ENCODE data around the gene ACSF3. TPM values are rescaled to one million over a fixed set of nuclear protein-coding genes. Genes with fewer than 3 reads are reported as not detected.

The ACSF3 gene
- total RNA-seq, 1 donor from 2014 or later: 21.7 TPM

DNA sequence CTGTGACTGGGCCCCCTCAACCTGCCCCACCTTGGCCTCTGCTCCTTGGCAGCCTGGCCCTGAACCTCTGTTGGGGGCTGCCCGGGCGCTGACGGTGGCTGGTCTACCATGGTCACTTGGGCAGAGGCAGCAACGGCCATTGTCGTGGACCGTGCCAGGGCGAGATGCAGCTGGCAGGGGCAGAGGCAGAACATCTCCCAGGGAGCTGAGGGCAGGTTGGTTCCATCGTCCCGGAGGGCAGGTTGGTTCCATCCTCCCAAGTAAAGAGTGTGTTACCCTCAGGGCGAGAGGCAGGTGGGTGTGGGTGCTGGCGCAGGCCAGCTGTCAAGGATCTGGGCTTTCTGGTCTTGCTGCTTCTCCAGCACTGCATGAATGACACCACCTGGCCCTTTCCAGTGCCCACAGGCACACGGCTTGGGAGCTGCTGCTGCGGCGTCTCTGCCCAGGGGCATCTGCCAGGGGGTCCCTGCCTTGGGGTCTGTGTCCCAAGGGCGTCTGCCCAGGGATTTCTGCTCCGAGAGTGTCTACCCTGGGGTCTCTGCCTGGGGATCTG is 12.0 kb downstream of the ACSF3 start:
- DNase-seq (ENCODE audit: extremely low read depth, low read depth, low spot score): no peak

DNA sequence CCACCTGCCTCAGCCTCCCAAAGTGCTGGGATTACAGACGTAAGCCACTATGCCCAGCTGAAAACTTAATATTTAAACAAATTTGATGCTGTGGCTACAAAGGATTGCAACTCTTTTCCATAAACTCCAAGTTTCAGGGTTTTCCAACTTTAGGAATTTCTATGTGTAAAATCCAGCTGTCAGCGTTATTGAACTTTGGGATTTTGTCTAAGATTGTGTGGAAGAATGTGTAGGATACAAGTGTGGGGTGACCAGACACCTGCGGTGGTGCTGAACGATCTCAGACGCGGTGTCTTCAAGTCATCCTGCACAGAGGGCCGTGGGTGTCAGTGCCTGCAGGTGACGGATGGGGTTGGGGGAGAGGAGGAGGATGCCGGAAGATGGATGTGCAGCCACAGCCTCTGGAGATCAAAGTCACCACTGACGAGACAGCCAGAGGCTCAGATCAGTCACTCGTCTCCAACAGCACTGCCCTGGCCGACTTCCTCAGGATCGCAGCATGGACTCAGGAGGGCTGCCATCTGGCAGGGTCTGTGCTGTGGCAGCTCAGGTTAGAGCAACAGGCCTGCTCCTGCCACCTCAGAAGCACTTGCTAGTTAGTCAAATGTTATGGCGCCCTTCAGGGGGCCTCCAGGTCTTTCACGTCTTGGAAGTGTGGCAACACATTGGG is 13.0 kb downstream of the ACSF3 start:
- no peak for DNase-seq (ENCODE audit: extremely low read depth, low read depth, low spot score)

DNA sequence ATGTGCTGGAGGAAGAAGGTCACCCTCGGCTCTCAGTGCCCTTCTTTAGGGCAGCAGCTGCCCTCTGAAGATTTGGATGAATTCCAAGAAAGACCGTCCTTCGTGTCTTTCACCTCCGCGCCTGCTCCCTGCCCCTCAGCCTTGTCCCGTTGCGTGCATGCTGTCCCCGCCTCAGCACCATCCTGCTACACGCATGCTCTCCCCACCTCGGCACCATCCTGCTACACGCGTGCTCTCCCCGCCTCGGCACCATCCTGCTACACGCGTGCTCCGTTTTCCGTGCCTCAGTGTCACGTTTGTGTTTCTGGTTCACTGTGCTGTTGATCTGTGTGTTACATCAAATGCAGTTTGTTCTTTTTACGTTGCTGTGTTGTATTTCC is 13.5 kb downstream of the ACSF3 start:
- DNase-seq (ENCODE audit: extremely low read depth, low read depth, low spot score): no peak

DNA sequence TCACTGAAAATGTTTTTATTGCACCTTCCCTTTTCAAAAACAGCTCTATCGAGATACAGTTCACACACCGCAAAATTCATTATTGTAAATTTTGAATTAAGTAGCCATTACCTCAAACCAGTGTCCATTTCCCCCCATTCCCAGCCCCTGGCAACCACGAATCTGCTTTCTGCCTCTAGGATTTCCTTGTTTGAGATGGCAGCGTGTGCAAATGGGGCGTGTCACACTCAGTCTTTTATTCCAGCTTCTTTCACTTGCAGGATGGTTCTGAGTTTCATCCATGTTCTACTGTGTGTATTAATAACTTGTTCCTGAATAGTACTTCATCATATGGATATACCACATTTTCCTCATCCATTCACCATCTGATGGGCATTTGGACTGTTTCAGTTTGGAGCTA is 14.8 kb downstream of the ACSF3 start:
- DNase-seq (ENCODE audit: extremely low read depth, low read depth, low spot score): no peak

DNA sequence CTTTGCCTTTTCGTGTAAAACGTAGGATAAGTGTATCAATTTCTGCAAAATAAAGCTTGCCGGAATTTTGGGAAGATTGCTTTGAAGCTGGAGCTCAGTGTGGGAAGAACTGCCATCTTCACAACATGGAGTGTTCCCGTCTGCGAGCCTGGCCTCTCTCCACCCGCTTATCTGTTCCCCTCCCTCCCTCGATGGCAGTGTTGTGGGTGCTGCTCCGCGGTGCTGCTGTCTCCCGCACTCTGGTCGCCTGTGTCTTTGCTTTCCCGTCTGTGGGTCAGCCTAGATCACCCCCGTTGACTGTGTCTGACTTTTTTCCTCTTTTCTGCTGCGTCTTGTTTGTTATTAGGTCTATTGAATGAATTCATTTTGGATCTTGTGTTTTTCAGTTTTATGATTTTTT is 17.0 kb downstream of the ACSF3 start:
- DNase-seq (ENCODE audit: extremely low read depth, low read depth, low spot score): no peak

DNA sequence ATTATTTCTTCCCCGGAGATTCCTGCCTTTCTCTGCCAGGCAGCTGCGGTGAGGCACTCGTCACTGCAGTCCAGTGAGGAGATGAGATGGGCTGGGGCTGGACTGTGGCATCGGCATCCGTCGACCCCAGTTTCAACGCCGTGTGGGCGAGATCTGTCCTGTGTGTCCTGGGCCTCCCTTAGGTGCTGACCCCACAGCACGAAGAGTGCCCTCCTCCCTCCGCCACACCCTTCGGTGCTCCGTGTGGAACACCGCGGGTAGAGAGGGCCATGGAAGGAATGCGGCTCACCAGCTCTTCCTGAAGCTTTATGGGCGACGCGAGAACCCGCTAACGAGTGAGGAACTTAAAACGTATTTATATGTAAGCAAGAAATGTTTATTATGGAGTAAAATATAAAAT is 17.6 kb downstream of the ACSF3 start:
- no peak for DNase-seq (ENCODE audit: extremely low read depth, low read depth, low spot score)

DNA sequence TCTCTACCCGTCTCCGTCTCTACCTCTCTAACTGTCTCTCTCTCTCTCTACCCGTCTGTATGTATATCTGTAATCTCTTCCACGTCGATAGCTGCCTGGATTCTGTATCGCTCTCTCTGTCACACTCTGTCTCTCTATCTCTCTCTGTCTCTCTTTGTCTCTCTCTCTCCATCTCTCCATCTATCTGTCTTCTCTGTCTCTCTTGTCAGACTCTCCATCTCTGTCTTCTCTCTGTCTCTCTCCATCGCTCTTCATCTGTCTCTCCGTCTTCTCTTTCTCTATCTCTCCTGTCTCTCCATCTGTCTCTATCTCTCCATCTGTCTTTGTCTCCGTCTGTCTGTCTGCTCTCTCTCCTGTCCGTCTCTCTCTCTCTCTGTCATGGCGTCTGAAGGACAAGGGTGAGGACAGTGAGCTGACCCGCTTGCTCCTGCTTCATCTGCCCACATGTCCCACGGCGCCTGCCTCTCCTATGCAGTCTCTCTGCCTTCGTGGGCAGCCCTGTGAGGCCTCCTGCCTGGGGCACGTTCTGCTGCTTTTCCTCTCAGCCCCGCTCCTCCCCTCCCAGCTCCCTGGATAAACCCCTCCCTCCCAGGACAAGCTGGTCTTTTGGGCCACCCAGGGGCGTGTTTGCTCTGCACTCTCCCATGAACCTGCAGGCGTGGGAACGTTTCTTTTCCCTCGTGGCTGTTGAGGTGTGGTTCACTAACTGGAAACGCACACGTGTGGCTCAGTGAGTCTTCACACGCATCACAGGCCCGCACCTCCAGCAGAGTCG is 18.9 kb downstream of the ACSF3 start:
- DNase-seq (ENCODE audit: extremely low read depth, low read depth, low spot score): no peak

DNA sequence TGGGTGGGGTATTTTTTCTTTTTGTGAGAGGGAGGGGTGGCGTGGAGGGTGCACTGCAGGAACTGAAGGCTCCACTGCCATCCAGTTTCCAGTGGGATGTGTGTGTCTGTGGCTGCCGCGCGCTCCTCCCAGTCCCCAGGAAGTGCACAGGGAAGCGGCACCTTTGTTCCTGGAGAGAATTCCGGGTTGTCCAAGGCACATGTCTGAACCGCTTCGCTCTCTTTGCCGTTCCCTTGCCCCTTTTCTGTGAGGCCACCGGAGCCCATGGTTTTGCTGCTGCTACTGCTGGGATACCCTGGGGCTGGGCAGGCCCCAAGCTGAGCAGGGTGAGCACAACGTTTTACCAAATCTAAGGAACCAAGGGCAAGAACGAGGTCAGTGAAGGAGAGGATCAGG is 19.5 kb downstream of the ACSF3 start:
- no peak for DNase-seq (ENCODE audit: extremely low read depth, low read depth, low spot score)

DNA sequence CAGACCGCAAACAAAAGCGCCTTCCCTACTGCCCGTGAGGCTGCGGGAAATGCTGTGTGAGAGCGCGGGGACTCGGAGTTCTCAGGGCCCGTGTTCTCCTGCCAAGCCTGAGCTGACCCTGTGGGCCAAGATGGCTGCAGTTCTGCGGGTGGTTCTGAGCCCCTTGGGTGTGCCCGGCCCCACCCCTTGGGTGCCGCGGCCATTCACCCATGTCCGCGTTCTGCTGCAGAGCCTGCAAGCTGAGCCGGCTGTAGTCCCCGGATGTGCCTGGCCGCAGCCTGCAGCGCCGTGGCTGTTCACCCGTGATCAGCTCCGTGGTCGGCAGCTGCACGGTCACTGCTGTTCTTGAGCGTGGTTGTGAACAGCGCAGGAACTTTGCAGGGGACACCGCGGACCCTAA is 20.0 kb downstream of the ACSF3 start:
- DNase-seq (ENCODE audit: extremely low read depth, low read depth, low spot score): no peak

DNA sequence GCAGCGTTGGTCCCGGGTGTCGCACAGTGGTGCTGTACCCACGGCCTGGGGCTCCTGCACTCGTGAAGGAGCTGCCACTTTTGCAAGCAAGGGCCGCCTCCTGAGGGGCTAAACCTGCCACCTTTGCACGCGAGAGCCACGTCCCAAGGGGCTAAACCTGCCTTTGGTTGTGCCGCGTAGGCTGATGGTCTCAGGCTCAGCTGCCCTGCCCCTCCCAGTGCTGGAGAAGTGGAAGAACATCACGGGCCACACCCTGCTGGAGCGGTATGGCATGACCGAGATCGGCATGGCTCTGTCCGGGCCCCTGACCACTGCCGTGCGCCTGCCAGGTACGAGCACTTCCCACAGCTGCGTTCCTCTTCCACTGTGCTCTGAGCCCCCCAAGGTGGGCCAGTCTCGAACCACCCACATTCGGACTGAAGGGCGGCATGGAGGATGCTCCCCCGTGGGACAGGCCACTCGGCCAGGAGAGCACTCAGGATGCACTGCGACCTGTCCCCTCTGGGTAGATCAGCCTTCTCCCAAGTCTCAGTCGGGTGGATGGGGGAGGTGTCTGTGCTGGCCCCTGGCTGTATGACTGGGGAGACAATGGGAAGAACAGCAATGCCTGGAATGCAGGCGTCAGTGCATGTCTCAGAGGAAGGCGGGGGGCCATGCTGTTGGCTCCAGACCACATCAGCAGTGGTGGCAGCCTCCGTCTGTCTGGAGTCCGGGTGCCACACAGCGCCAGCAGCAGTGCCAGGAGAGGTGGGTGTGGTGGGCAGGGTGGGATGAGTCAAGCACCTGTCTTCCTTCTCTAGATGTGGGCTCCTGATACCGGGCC is 20.7 kb downstream of the ACSF3 start:
- no peak for DNase-seq (ENCODE audit: extremely low read depth, low read depth, low spot score)

DNA sequence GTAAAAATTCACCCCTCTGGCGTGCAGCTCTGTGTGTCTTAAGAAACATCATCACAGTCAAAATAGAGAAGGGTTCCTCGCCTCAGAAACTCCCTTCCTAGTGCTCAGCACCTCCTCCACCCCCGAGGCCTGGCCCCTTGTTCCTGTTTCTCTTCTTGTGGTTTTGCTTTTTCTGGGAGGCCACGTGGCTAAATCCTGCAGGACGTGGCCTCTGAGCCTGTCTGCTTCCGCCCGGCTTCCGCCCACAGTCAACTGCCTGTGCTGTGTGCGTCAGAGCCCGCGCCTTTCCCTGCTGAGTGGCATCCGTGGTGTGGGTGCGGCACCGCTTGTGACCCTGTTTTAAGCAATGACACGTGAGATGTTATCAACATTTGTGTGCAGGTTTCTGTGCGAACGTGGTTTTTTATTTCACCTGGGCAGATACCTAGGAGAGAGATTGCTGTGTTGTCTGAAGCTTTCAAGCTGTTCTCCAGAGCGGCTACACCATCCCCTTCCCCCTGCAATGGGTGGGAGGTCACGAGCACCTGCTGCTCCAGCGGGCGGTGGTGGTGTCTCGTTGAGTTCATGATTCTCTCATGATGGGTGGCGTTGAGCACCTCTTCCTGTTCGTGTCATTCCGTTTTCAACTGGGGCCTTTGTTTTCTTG is 21.7 kb downstream of the ACSF3 start:
- DNase-seq (ENCODE audit: extremely low read depth, low read depth, low spot score): no peak

DNA sequence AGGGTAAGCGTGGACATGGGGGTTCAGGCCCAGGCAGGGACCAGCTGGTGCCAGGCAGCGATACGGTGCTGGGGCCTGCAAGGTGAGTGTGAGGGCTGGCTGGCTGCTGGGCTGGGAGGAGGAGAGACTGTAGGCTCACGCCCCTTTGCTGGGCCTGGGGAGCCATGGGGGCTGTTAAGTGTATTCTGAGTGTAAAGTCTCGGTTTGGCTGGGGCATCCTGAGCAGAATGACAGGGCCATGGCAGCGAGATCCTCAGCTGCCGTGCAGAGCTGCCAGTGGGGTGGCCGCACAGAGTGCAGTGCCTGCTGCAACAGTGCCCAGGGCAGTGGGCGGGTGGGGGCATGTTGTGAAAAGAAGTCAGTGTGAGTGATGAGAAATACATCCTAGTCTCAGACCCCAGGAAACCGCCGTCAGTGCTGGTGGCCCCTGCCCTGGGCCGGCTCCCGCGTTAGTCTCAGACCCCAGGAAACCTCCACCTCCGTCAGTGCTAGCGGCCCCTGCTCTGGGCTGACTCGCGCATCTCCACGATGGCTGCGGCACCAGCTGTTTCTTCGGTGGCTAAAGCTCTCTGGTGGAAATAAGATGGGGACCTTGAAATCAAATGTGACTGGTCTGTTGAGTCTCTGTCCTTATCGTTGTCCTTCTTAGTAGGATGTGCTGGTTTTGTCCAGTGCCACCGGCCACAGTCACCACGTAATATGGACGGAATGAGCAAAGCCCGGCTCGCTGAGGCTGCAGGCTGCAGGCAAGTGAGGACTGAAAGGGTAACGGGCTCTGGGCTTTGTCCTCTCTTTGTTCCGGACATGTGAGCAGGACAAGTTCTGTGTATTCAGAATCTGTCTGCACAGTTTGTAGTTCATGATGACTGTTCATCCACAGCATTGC is 22.9 kb downstream of the ACSF3 start:
- DNase-seq (ENCODE audit: extremely low read depth, low read depth, low spot score): no peak

DNA sequence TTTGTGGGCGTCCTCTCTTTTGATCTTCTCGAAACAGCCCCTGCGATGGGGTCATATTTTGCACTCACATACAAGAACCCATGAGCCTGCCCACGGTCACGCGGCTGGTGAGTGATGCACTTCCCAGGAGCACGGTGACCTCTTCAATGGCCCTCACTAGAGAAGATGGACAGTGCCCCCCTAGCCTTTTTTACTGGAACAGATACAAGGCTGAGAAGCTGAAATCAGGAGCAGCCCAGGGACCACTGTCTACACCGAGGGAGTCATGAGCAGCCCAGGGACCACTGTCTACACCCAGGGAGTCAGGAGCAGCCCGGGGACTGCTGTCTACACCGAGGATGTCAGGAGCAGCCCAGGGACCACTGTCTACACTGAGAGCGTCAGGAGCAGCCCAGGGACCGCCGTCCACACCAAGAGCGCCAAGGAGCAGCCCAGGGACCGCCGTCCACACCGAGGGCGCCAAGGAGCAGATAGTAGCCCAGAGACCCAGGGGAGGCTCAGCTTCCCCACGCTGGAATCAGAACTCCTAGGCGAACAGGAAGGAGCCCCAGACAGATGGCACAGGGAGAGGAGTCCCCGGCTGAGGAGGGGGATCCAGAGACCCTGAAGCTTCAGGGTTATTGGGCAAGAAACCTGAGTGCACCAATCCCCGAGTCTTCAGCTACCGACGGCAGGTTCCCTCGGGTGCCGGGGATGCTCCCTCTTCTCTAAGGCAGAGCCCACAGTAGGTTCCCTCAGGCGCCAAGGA is 23.7 kb downstream of the ACSF3 start:
- DNase-seq (ENCODE audit: extremely low read depth, low read depth, low spot score): no peak

DNA sequence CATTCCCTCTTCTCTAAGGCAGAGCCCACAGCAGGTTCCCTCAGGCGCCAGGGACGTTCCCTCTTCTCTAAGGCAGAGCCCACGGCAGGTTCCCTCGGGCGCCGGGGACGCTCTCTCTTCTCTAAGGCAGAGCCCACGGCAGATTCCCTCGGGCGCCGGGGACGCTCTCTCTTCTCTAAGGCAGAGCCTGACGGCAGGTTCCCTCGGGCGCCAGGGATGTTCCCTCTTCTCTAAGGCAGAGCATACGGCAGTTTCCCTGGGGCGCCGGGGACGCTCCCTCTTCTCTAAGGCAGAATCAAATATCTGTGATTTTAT is 24.3 kb downstream of the ACSF3 start:
- DNase-seq (ENCODE audit: extremely low read depth, low read depth, low spot score): no peak

DNA sequence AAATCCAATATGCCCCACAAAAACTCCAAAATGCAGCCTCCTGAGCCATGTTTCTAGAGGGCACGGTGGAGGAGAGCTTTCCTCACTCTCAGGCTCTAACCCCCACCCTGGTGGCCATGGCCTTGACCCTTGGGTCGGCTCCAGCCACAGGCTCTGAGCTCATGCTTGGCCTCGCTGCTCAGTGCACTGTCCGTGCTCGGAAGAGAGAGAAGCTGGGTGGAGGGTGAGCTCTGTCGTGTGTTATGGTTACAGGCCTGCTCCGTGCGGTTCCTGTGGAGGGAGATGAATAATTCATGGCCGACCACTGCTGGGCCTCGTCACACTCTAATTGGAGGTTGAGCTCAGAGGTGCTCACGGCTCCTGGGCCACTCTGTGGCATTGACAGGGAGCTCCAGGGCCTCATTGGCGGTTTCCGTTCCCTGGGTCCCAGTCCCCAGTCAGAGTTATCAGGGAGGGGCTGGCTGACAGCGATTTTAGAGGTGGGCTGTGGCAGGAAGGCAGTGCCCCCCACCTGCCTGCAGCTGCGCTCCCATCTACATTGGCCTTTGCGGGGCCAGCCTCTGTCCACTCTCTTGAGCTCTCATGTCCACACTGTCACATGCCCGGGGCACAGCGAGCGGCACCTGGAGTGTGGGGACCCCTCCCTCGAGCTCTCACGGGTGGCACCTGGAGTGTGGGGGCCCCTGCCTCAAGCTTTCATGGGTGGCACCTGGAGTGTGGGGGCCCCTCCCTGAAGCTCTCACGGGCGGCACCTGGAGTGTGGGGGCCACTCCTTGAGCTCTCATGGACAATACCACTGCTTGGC is 24.9 kb downstream of the ACSF3 start:
- DNase-seq (ENCODE audit: extremely low read depth, low read depth, low spot score): no peak

DNA sequence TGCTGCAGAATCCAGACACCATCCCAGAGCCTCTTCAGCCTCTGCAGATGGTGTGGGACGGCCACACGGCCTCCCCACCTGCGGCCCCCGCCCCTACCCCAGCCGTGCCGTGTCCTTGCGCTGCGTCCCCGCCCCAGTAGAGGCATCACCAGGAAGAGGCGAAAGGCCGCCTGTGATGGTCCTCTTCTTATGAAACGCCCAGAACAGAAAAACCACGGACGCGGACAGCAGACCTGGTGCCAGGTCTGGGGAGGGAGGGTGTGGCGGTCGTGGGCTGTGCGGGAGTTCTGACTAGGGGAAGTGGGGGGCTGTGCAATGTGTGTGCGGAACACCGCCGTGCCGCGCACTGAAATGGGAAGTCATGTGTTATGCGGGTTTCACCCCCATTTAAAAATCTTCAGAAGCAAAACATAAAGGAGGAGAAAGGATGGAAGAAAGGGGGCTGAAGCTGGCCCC is 25.5 kb downstream of the ACSF3 start:
- no peak for DNase-seq (ENCODE audit: extremely low read depth, low read depth, low spot score)

DNA sequence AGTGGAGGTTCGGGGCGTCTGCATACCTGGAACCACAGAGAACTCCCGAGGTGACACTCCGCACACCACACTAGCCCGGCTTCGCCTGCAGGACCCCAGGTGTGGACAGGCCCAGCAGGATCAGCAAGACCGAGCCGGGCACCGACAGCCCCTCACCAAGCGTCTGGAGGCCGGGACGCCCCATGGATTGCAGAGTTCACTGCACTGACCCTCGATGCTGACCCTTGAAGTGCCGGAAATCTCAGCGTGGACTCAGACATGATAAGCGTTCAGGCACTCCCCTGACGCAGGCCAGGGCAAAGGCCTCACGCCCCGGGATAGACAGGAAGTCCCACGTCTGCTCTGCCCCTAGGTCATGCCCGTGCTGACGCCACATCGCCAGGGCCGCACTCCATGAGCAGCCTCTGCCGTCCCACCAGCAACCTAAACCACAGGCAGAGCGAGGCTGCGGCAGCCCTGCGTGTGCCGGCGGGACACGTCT is 26.0 kb downstream of the ACSF3 start:
- no peak for DNase-seq (ENCODE audit: extremely low read depth, low read depth, low spot score)

DNA sequence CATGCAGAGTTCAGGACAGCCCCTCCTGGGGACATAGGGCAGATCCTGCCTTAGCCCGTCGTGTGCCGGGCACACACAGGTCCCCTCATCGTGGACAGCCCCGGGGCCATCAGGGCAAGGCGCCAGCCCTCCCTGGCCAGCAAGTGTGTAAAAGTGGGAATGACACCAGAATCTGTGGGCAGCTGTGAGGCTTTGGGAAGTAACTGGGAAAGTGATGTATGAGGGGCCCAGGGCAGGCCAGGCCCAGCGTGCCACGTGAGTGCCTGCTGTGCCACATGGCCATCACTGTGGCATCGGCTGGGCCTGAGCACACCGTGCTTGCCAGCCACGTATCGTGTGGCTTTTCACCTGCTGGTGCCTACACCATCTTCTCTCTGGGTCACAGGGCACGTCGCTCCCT is 26.6 kb downstream of the ACSF3 start:
- DNase-seq (ENCODE audit: extremely low read depth, low read depth, low spot score): no peak
